HepG2 (cell line): ENCODE measurements around the gene MARS1. TPM values are rescaled to one million over a fixed set of nuclear protein-coding genes. Genes with fewer than 3 reads are reported as not detected.

Source experiments
- MXD4 ChIP-seq: IDR thresholded peaks from 2 replicates; pipeline ENCODE4 v1.6.1; 2016; ENCODE audit warnings: mild to moderate bottlenecking, missing biosample characterization, missing genetic modification reagents
- NFRKB ChIP-seq: fragments of 450-650 bp; IDR thresholded peaks from 2 replicates; pipeline ENCODE4 v1.6.1; 2017
- SAFB2 ChIP-seq: sonication (generic); formaldehyde crosslinking; IDR thresholded peaks from 2 replicates; pipeline ENCODE4 v1.5.1; 2020; ENCODE audit warnings: missing genetic modification reagents, low read depth, mild to moderate bottlenecking, borderline replicate concordance
- SMARCE1 ChIP-seq: fragments of 450-650 bp; IDR thresholded peaks from 2 replicates; pipeline ENCODE4 v1.6.1; 2017; ENCODE audit warnings: borderline replicate concordance
- TBX3 ChIP-seq: fragments of 450-650 bp; IDR thresholded peaks from 2 replicates; pipeline ENCODE4 v1.6.1; 2017; ENCODE audit warnings: antibody characterized with exemption, mild to moderate bottlenecking, inconsistent platforms, borderline replicate concordance
- TCF7 ChIP-seq: sonication (generic); IDR thresholded peaks from 2 replicates; pipeline ENCODE4 v1.6.1; 2016; ENCODE audit warnings: antibody characterized with exemption, low read depth
- ZNF558 ChIP-seq: sonication (generic); formaldehyde crosslinking; IDR thresholded peaks from 2 replicates; pipeline ENCODE4 v1.9.0; 2022; ENCODE audit warnings: mild to moderate bottlenecking, missing genetic modification reagents, borderline replicate concordance
- ZNF773 ChIP-seq: sonication (generic); formaldehyde crosslinking; IDR thresholded peaks from 2 replicates; pipeline ENCODE4 v1.4.0; 2020; ENCODE audit warnings: missing genetic modification reagents, borderline replicate concordance
- polyA plus RNA-seq, 8 experiments: library from polyadenylated mRNA; depleted of rRNA in 3 of 8; stranded (reverse) in 7 of 8; unstranded in 1 of 8; fragments of >200 nt; fragmentation: Illumina TruSeq in 4 of 8; extraction: Trizol in 4 of 8; gene quantifications; 2 replicates each; pipeline versions ENCODE4 v1.2.1 to v1.2.3, GENCODE V29; 2011 to 2016; ENCODE audit warnings: low read depth in 4 of 8, missing spikeins in 1 of 8, mixed read lengths in 1 of 8; ENCODE audit not compliant: insufficient read depth in 1 of 8
- total RNA-seq, 5 experiments: library from RNA; depleted of rRNA; stranded (reverse); fragments of >200 nt; fragmentation: Illumina TruSeq; extraction: Trizol; gene quantifications; 2 replicates each; pipeline ENCODE4 v1.2.3, GENCODE V29; 2016; ENCODE audit warnings: low read depth in 1 of 5
- TF ChIP-seq, protein P1 (sequence below): sonication (generic); formaldehyde crosslinking; IDR thresholded peaks from 2 replicates; pipeline ENCODE4; 2020; ENCODE audit warnings: missing genetic modification reagents, mild to moderate bottlenecking, borderline replicate concordance
- TF ChIP-seq, protein P2 (sequence below): sonication (generic); formaldehyde crosslinking; IDR thresholded peaks from 2 replicates; pipeline ENCODE4 v1.4.0; 2020; ENCODE audit warnings: mild to moderate bottlenecking, missing genetic modification reagents
- TF ChIP-seq, protein P3 (sequence below): IDR thresholded peaks from 2 replicates; pipeline ENCODE4 v1.6.1; 2016; ENCODE audit warnings: missing compliant biosample characterization, missing genetic modification reagents, borderline replicate concordance
- TF ChIP-seq, protein P4 (sequence below): sonication (generic); formaldehyde crosslinking; IDR thresholded peaks from 2 replicates; pipeline ENCODE4 v1.4.0; 2020; ENCODE audit warnings: mild to moderate bottlenecking, low read depth, missing genetic modification reagents
- TF ChIP-seq, protein P5 (sequence below): sonication (generic); formaldehyde crosslinking; conservative IDR thresholded peaks from 2 replicates; pipeline ENCODE4 v1.4.0; 2020; ENCODE audit warnings: mild to moderate bottlenecking, missing genetic modification reagents, moderate library complexity
- TF ChIP-seq, protein P6 (sequence below): sonication (generic); formaldehyde crosslinking; IDR thresholded peaks from 2 replicates; pipeline ENCODE4 v1.5.0; 2020; ENCODE audit warnings: mild to moderate bottlenecking, missing genetic modification reagents
- TF ChIP-seq, protein P7 (sequence below): sonication (generic); formaldehyde crosslinking; IDR thresholded peaks from 2 replicates; pipeline ENCODE4 v1.4.0; 2020; ENCODE audit warnings: missing genetic modification reagents, mild to moderate bottlenecking, borderline replicate concordance

MARS1 gene
- total and polyA plus RNA-seq, 2 of the 13 experiments (the other 11 are each of a cell fraction or from before 2014, with no cell fraction given), result 115 to 181 TPM

DNA sequence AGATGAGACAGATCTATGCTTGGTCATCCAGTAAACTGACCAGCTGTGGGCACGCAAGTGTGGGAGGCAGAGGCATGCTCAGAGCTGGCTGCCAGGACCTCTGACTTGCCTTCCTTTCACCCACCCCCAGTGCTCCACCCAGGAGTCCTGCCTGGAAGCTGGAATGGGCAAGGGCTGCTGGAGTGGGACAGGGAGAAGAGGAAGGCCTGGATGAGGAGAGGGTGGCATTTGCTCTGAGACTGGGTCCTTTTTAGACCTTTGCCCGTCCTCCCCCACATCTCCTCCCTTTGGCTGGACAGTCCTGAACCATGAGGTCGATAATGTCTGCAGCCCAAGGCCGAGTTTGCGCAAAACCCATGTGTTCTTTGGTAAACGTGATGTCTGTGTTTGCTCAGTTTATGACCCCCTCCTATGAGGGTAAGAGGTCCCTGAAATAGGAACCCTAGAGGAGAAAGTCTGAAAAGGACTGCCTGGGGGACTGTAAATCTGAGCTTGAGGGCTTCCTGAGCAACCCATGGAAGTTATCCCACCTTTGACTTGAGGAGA is 36.6 kb upstream of the MARS1 start (continued):
- TF ChIP-seq, protein P1, sequence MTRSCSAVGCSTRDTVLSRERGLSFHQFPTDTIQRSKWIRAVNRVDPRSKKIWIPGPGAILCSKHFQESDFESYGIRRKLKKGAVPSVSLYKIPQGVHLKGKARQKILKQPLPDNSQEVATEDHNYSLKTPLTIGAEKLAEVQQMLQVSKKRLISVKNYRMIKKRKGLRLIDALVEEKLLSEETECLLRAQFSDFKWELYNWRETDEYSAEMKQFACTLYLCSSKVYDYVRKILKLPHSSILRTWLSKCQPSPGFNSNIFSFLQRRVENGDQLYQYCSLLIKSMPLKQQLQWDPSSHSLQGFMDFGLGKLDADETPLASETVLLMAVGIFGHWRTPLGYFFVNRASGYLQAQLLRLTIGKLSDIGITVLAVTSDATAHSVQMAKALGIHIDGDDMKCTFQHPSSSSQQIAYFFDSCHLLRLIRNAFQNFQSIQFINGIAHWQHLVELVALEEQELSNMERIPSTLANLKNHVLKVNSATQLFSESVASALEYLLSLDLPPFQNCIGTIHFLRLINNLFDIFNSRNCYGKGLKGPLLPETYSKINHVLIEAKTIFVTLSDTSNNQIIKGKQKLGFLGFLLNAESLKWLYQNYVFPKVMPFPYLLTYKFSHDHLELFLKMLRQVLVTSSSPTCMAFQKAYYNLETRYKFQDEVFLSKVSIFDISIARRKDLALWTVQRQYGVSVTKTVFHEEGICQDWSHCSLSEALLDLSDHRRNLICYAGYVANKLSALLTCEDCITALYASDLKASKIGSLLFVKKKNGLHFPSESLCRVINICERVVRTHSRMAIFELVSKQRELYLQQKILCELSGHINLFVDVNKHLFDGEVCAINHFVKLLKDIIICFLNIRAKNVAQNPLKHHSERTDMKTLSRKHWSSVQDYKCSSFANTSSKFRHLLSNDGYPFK (CRISPR knock-in tag), result peak; percentile 45; the same call in 1 of the 2 replicates
- TF ChIP-seq, protein P2, sequence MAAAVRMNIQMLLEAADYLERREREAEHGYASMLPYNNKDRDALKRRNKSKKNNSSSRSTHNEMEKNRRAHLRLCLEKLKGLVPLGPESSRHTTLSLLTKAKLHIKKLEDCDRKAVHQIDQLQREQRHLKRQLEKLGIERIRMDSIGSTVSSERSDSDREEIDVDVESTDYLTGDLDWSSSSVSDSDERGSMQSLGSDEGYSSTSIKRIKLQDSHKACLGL (CRISPR knock-in tag), result 0 out of 2 replicates have a peak, but pooled peaks have one; percentile 27
- TF ChIP-seq SMARCE1 (no peak), MXD4 (CRISPR knock-in tag) (peak; percentile 85), ZNF773 (CRISPR knock-in tag) (no peak), TCF7 (peak; percentile 62), TBX3 (no peak; the same call in 1 of the 2 replicates), NFRKB (no peak), ZNF558 (CRISPR knock-in tag) (peak; percentile 80; the same call in 1 of the 2 replicates), SAFB2 (CRISPR knock-in tag) (no peak)
- TF ChIP-seq, protein P3, sequence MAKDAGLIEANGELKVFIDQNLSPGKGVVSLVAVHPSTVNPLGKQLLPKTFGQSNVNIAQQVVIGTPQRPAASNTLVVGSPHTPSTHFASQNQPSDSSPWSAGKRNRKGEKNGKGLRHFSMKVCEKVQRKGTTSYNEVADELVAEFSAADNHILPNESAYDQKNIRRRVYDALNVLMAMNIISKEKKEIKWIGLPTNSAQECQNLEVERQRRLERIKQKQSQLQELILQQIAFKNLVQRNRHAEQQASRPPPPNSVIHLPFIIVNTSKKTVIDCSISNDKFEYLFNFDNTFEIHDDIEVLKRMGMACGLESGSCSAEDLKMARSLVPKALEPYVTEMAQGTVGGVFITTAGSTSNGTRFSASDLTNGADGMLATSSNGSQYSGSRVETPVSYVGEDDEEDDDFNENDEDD (CRISPR knock-in tag), result peak; percentile 80
- TF ChIP-seq, protein P4, sequence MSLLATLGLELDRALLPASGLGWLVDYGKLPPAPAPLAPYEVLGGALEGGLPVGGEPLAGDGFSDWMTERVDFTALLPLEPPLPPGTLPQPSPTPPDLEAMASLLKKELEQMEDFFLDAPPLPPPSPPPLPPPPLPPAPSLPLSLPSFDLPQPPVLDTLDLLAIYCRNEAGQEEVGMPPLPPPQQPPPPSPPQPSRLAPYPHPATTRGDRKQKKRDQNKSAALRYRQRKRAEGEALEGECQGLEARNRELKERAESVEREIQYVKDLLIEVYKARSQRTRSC (CRISPR knock-in tag), result 0 out of 2 replicates have a peak, but pooled peaks have one; percentile 40
- TF ChIP-seq, protein P5, sequence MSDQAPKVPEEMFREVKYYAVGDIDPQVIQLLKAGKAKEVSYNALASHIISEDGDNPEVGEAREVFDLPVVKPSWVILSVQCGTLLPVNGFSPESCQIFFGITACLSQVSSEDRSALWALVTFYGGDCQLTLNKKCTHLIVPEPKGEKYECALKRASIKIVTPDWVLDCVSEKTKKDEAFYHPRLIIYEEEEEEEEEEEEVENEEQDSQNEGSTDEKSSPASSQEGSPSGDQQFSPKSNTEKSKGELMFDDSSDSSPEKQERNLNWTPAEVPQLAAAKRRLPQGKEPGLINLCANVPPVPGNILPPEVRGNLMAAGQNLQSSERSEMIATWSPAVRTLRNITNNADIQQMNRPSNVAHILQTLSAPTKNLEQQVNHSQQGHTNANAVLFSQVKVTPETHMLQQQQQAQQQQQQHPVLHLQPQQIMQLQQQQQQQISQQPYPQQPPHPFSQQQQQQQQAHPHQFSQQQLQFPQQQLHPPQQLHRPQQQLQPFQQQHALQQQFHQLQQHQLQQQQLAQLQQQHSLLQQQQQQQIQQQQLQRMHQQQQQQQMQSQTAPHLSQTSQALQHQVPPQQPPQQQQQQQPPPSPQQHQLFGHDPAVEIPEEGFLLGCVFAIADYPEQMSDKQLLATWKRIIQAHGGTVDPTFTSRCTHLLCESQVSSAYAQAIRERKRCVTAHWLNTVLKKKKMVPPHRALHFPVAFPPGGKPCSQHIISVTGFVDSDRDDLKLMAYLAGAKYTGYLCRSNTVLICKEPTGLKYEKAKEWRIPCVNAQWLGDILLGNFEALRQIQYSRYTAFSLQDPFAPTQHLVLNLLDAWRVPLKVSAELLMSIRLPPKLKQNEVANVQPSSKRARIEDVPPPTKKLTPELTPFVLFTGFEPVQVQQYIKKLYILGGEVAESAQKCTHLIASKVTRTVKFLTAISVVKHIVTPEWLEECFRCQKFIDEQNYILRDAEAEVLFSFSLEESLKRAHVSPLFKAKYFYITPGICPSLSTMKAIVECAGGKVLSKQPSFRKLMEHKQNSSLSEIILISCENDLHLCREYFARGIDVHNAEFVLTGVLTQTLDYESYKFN (CRISPR knock-in tag), result peak; percentile 99
- TF ChIP-seq, protein P6, sequence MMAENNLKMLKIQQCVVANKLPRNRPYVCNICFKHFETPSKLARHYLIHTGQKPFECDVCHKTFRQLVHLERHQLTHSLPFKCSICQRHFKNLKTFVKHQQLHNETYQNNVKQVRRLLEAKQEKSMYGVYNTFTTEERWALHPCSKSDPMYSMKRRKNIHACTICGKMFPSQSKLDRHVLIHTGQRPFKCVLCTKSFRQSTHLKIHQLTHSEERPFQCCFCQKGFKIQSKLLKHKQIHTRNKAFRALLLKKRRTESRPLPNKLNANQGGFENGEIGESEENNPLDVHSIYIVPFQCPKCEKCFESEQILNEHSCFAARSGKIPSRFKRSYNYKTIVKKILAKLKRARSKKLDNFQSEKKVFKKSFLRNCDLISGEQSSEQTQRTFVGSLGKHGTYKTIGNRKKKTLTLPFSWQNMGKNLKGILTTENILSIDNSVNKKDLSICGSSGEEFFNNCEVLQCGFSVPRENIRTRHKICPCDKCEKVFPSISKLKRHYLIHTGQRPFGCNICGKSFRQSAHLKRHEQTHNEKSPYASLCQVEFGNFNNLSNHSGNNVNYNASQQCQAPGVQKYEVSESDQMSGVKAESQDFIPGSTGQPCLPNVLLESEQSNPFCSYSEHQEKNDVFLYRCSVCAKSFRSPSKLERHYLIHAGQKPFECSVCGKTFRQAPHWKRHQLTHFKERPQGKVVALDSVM (CRISPR knock-in tag), result peak; percentile 18; the same call in 1 of the 2 replicates
- TF ChIP-seq, protein P7, sequence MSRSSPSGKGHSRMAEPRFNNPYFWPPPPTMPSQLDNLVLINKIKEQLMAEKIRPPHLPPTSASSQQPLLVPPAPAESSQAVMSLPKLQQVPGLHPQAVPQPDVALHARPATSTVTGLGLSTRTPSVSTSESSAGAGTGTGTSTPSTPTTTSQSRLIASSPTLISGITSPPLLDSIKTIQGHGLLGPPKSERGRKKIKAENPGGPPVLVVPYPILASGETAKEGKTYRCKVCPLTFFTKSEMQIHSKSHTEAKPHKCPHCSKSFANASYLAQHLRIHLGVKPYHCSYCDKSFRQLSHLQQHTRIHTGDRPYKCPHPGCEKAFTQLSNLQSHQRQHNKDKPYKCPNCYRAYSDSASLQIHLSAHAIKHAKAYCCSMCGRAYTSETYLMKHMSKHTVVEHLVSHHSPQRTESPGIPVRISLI (CRISPR knock-in tag), result peak; percentile 75; the same call in 1 of the 2 replicates
